GM18951 (cell line): ENCODE results near the gene ANKH.

Source experiments
- POLR2A ChIP-seq: IDR thresholded peaks from 4 replicates; pipeline ENCODE4 v1.6.1; 2011; ENCODE audit warnings: mild to moderate bottlenecking; ENCODE audit not compliant: insufficient read length, insufficient read depth; ENCODE audit errors: extremely low read depth
- in situ Hi-C: fragments of 300-500 bp; cut with MboI; formaldehyde crosslinking; loops from one replicate; pipeline ENCODE4 v1.12.0; 2022; ENCODE audit warnings: low sequenced_read_pairs, mixed read lengths, inconsistent platforms; ENCODE audit not compliant: unreplicated experiment

ANKH gene

DNA sequence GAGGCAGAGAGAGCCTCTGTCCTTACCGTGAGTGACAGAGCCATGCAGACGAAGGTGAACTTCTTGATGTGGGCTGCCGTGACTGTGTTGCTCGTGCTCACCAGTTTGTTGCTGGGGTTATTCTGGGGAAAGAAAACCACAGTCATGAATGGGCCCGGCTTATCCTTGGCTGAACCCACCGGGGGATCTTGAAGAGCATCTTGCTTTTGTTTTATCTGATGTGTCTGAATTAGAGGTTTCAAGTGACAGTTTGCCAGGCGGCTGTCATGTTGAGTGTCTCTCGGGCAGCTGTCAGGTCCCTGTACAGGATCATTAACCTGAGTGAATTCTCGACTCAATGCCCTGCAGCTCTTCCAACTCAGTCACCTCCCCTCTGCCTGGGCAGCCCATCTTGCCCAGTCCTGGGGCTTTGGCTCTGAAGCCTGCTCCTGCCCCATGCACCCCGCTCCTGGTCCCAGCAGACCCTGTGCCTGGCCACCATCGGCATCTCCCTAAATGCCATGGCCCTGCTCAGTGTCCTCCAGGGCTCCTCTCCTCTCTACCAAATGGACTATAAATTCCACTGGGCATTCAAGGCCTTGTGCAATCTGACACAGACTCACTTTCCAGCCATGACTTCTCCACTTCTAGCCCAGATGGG is 129.7 kb downstream of the ANKH start:
- in situ Hi-C loops = no loop called here
- no peak for TF ChIP-seq POLR2A

DNA sequence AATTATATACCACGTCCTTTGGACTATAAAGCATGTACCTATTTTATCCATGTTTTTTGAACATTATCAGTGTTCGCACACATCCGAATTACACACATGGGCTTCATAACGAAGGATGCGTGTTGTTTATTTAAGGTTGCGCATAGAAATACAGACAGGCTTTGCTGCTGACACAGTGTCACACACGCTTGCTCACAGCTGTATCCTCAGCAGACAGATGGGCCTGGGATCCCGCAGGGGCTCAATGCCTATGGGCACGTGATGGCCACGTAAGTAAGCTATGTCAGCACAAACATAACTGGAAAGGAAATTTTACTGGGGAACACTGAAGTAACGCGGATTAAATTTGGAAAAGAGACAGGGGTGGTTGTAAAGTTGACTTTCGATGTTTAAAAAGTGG is 130.4 kb downstream of the ANKH start:
- no peak for TF ChIP-seq POLR2A
- in situ Hi-C loops = no loop called here

DNA sequence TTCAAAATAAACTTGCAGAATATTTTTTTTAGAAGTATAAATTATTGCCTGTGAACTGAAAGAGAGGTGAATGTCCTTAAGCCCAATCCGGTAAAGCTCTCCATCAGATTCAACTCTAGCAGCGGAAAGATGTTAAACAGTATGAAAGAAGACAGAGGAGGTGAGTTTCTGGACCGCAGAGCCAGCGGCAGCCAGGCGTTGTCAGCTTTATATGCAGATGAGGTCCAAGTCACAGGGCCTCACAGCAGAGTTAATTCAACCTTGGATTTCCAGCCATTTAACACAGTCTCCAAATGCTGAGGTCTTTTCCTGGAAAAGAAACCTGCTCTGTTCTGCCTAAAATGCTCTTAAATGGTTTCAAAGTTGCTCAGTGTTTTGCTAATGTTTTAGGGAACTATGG is 131.6 kb downstream of the ANKH start:
- in situ Hi-C loops = no loop called here
- TF ChIP-seq POLR2A = no peak

DNA sequence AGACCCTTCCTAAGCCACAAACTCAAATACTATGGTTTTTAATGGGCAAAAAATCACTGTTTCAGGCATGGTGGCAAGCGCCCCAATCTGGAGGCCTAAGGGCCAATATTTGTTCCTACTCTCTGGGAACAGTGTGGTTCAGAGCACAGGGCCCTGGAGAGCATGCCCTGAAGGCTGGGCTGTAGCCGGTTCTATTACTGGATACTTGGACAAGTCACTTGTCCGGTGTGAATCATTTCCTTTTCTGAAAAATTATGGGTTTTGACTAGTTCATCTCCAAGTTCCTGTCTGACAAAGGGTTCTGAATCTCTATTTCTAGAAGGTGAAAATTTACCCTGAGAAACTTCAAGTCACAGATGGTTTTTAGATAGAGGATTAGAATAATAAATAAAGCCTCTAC is 132.0 kb downstream of the ANKH start:
- in situ Hi-C loops = no loop called here
- no peak for TF ChIP-seq POLR2A

DNA sequence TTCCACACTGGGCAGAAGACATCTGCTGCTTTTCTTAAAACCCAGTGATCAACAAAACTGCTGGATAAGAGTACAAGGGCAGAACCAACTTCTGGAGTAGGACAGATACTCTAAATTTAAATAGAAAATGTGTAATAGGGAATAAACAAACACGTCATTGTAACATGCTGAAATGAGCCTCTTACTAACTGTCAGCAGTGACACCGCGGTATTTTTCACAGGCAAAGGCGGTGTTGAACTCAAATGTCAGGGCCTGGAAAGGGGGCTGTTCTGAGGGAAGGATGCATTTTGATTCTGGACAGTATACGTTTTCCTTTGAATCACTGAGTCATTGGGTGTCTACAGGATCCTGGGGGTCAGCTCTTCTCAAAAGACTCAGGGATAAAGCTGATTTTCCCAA is 133.5 kb downstream of the ANKH start:
- in situ Hi-C loops = no loop called here

DNA sequence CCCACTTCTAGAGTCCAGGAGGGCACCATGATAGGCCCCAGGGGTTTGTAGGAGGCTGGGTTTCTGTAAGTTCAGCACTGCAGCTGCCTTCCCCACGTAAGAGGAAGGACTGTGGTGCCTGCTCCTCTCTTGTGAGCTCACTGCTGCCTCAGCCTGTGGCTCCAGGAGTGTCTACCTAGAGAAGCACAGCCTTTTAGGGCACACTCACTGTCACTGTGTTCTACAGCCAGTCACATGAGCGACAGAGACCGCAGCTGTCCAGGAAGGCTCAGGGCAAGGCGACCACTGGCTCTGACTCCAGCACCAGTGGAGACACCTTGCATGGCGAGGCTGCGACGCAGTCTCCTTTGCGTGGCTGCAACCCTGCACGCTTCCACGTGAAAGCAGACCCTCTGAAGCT is 134.3 kb downstream of the ANKH start:
- in situ Hi-C loops = no loop called here

More for the DNA sequence above, 133.5 kb downstream of the ANKH start:
- no peak for TF ChIP-seq POLR2A

DNA sequence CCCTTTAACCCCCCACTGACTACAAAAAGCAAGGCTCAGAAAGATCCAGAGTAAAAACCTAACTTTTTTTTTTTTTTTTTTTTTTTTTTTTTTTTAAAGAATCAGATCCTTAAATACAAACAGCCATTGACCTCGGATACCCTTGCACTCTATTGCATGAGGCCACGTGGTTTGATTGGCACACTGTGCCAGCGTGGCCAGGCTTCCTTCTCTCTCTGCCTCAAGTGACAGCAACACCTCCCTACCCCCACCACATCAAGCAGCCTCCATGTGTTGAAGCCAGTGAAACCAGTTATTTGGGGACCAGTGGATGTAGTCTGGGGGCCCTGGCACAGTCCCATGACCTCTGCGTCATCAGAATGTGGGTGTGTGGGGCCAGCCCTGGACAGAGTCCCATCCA is 135.6 kb downstream of the ANKH start:
- TF ChIP-seq POLR2A = no peak
- in situ Hi-C loops = no loop called here

More for the DNA sequence above, 134.3 kb downstream of the ANKH start:
- TF ChIP-seq POLR2A = no peak

DNA sequence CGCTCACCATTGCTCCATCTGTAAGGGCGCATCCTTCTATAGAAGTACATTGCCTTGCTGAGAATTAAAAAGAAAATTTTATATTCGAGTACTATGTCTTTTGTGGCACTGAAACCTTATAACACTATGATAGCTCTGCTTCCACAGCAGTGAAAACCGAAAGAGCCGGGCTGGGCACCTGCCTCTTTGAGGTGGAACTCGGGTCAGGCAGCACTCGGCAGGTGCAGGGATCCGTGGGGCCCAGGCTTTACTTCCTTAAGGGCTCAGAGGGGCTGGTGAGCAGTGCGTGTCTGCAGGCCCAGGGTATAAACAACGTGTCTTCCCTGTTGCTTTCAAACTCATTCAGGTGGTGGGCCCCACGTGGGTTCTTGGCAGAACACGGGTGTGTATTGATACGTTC is 137.2 kb downstream of the ANKH start:
- in situ Hi-C loops = loop anchor here (5.0 kb wide), 1 partner anchor 268 kb away; no protein-coding TSS in a partner anchor
- TF ChIP-seq POLR2A = no peak

DNA sequence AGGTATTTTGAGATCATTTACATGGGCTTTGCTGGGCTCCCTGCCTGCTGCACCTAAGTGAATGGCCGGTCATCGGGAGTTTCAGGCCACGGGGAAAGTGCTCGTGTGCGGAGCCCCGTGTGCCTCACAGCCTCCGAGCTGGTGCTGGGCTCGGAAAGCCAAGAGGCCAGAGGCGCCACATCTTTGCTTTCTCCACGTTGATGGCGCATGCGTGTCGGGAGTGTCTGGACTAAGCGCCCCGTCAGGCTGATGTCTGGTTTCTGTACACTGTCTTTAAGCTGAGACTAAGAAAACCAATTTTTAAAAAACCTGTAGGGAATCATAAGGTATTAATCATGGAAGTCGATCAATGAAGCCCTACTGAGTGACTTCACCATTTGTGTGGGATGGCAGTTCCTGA is 137.9 kb downstream of the ANKH start:
- TF ChIP-seq POLR2A = no peak
- in situ Hi-C loops = loop anchor here (5.0 kb wide), 1 partner anchor 269 kb away; no protein-coding TSS in a partner anchor

DNA sequence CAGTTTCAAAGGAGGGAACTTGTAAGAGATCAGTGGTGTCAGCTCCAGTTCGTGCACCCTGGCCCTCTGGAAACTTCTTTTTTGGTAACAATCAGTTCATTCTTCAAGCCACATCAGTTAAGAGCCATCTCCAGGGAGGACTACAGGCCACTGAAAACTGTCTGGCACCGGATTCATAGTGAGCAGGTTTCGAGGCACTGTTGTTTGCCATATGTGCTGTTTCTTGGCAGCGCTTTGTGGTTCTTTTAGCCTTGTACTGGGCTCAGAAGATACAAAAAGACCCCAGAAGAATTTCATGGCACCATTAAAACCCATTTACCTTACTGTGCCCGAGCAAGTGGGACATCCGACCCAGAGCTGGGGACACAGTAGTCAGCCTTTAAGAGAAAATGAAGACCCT is 138.6 kb downstream of the ANKH start:
- in situ Hi-C loops = loop anchor here (5.0 kb wide), 1 partner anchor 269 kb away; no protein-coding TSS in a partner anchor
- TF ChIP-seq POLR2A = no peak

DNA sequence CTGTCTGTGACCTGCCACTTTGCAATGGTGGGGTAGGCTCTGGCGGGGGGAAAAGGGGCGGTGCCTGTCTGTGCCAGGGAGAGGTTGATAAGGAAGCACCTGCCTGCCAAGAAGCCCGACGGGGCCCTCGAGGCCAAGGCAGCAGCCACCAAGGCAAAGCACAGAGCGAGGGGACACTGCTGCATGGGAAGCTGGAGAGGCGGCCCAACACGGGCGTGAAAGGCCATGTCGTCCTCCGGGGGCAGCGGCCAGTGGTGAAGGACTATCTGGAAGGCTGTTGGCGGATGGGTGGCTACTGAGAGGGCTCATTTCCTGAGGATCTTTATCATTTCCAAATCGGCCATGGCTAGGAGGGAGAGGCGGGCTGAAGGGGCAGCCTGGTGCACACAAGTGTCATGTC is 140.7 kb downstream of the ANKH start:
- in situ Hi-C loops = loop anchor here (5.0 kb wide), 1 partner anchor 271 kb away; no protein-coding TSS in a partner anchor
- no peak for TF ChIP-seq POLR2A

DNA sequence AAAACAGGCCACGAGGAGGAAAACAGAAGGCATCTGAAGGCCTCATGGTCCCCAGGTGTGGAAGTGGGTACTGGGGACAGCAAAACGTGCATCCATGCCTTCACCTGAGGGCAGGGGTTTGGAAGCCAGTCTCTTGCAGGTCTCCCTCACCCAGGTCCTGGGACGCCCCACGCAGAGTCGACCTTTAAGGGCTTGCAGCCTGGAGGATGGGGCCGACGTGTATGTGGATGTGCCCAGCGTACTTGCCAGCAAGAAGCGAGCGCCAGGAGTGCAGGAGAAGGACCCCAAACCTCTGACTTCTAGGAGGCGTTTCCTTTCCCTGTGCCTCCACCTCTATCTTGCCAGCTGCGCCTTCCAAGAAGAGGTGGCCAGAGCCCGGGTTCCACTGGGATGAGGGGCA is 141.1 kb downstream of the ANKH start:
- in situ Hi-C loops = loop anchor here (5.0 kb wide), 1 partner anchor 272 kb away; no protein-coding TSS in a partner anchor
- TF ChIP-seq POLR2A = no peak

DNA sequence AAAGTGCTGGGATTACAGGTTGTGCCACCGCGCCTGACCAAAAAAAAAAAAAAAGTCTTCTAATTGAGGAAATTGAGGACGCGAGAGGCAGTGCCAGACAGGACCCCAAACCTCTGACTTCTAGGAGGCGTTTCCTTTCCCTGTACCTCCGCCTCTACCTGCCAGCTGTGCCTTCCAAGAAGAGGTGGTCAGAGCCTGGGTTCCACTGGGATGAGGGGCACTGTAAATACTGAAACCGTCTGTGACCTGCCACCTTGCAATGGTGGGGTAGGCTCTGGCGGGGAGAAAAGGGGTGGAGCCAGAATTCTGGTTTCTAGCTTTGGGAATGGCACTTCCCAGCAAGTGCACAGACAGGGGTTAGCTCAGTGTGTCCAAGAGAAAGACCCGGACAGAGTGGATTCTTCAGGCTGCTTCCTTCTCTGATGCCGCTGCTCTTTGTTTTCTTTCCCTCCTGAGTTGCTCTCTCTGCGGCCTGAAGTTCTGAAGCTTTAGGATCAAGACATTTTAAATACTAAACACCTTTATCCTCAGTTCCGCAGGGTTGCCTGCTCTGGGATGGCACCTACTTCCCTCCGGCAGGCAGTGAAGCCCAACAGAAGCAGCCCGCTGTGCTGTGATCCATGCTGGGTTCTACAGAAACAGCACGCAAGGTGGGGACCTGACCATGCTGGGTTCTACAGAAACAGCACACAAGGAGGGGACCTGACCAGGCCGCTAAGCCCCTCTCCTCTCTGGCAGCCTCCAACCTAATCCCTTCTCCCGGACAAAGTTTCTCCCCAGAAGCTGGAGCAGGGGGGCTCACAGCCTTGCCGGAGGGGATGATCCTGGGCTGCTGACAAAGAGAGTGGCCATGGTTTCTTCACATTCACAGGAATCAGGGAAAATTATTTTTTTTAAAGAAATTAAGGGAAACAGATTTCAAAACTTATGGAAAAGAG is 141.9 kb downstream of the ANKH start:
- TF ChIP-seq POLR2A = no peak
- in situ Hi-C loops = loop anchor here (5.0 kb wide), 1 partner anchor 273 kb away; no protein-coding TSS in a partner anchor

DNA sequence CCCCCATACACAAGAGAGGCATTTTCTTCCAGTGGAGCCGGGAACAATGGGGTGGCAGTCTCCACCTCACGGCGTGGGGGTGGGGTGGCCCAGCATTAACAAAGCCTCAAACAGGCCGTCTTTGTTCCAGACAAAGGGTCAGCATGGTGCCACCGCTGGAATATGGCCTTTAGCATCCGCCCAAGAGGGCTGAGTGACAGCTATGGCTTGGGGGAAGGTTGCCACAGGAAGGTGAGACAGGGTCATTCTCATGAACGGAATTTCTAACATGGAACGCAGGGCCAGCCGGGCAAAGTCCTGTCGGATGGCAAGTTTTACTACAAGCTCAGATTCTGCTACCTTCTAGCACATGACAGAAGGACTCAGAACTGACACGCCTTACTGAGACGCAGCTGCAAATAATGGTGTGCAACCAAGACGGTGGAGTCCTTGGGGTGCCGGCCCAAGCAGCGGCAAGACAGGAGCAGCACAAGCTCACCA is 143.1 kb downstream of the ANKH start:
- TF ChIP-seq POLR2A = no peak
- in situ Hi-C loops = no loop called here

DNA sequence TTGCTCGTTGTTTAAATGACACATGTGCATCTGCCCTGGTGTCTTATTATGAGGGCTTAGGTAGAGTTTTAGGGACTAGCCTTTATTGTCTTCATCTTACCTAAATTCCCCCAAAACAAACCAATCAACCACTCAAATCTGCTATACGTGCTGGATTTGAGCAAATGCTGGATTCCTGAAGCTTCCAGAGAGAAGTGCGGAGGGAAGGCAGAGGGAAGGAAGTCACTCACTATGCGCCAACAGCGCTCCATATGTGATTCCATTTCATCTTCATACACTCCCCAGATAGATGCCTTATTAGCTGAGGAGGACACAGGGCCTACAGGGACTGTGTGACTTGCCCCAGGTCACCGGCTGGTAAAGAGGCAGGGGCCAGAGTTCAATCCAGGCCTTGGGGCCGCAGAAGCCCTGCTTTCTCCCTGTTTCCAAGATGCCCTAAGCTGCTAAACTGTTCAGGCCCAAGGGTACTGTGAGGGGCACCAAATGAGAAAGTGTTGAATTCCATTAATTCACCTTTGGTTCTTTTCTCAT is 143.6 kb downstream of the ANKH start:
- in situ Hi-C loops = no loop called here
- TF ChIP-seq POLR2A = no peak
